Endodermal cell (in vitro differentiated cells): Measurements from ENCODE around the gene RAB25. TPM values are rescaled to one million over a fixed set of nuclear protein-coding genes. Genes with fewer than 3 reads are reported as not detected.
"Not testable (repeated sequence)": the region's sequence is repeated elsewhere in the genome, so short reads cannot be mapped to it uniquely, and the experiment has no call there.

Experiments used
- DNase-seq: peaks from one replicate; pipeline ENCODE4 v3.0.0-alpha.2; 2017
- H3K27ac ChIP-seq: 2 replicates; pipeline ENCODE4 v1.5.1; 2013; ENCODE audit warnings: mild to moderate bottlenecking, low read depth, low read length, moderate library complexity
- H3K27me3 ChIP-seq: 2 replicates; pipeline ENCODE4 v1.6.1; 2013; ENCODE audit warnings: mild to moderate bottlenecking, low read length, moderate library complexity; ENCODE audit not compliant: insufficient read depth, control insufficient read depth, poor library complexity, severe bottlenecking
- H3K36me3 ChIP-seq: 2 replicates; pipeline ENCODE4 v1.7.0; 2013; ENCODE audit warnings: mild to moderate bottlenecking, low read length, moderate library complexity; ENCODE audit not compliant: control insufficient read depth, insufficient read depth
- H3K4me1 ChIP-seq: one replicate; pipeline ENCODE4 v1.7.0; 2013; ENCODE audit warnings: low read length; ENCODE audit not compliant: control insufficient read depth, insufficient read depth
- H3K4me3 ChIP-seq: 2 replicates; pipeline ENCODE4 v1.5.1; 2013; ENCODE audit warnings: mild to moderate bottlenecking, low read length, moderate library complexity
- H3K9ac ChIP-seq: 2 replicates; pipeline ENCODE4 v1.6.1; 2013; ENCODE audit warnings: mild to moderate bottlenecking, low read length, moderate library complexity; ENCODE audit not compliant: poor library complexity, severe bottlenecking; ENCODE audit errors: extremely low read depth
- H3K9me3 ChIP-seq: 2 replicates; pipeline ENCODE4 v1.6.1; 2013; ENCODE audit warnings: mild to moderate bottlenecking, low read length, moderate library complexity; ENCODE audit not compliant: control insufficient read depth
- H3K27ac Mint-ChIP-seq: 2 replicates; pipeline ENCODE4 v1.8.0; 2020; ENCODE audit warnings: mixed read lengths
- H3K27me3 Mint-ChIP-seq: 2 replicates; pipeline ENCODE4 v1.8.0; 2021; ENCODE audit warnings: mild to moderate bottlenecking, mixed read lengths; ENCODE audit not compliant: insufficient read depth
- H3K36me3 Mint-ChIP-seq: 2 replicates; pipeline ENCODE4 v1.8.0; 2020; ENCODE audit warnings: low read depth, mixed read lengths
- H3K4me1 Mint-ChIP-seq: 2 replicates; pipeline ENCODE4 v1.8.0; 2020; ENCODE audit warnings: mixed read lengths
- H3K4me3 Mint-ChIP-seq: 2 replicates; pipeline ENCODE4 v1.8.0; 2020; ENCODE audit warnings: mild to moderate bottlenecking, moderate library complexity, mixed read lengths
- H3K9me3 Mint-ChIP-seq: 2 replicates; pipeline ENCODE4 v1.8.0; 2020; ENCODE audit warnings: mild to moderate bottlenecking, mixed read lengths
- WGBS, 2 experiments: methylation state at CpG; one replicate each; pipeline versions ENCODE4 v1.1.5 to v1.1.7; 2013; ENCODE audit warnings: missing lambda C conversion rate in 2 of 2, mixed read lengths in 1 of 2; ENCODE audit not compliant: insufficient coverage in 1 of 2, insufficient read length in 1 of 2; 5-methylcytosine and 5-hydroxymethylcytosine counted together
- total RNA-seq, 2 donors: library from RNA; stranded (reverse); fragmentation: NEBNext Ultra II Directional in 1 of 2; extraction: Animal tissue kit (Norgen Biotek cat#: 25700) in 1 of 2; gene quantifications; 2 replicates in 1 of 2; 3 replicates in 1 of 2; pipeline ENCODE4 v1.2.1, GENCODE V29; 2021
- TF ChIP-seq, protein P1 (sequence below): fragments of 200-600 bp; sonication (generic); conservative IDR thresholded peaks from 2 replicates; pipeline ENCODE4 v1.5.0; 2021; ENCODE audit warnings: antibody characterized with exemption, mild to moderate bottlenecking

The RAB25 gene
- total RNA-seq, 2 donors from 2014 or later: 82.0 to 84.4 TPM

DNA sequence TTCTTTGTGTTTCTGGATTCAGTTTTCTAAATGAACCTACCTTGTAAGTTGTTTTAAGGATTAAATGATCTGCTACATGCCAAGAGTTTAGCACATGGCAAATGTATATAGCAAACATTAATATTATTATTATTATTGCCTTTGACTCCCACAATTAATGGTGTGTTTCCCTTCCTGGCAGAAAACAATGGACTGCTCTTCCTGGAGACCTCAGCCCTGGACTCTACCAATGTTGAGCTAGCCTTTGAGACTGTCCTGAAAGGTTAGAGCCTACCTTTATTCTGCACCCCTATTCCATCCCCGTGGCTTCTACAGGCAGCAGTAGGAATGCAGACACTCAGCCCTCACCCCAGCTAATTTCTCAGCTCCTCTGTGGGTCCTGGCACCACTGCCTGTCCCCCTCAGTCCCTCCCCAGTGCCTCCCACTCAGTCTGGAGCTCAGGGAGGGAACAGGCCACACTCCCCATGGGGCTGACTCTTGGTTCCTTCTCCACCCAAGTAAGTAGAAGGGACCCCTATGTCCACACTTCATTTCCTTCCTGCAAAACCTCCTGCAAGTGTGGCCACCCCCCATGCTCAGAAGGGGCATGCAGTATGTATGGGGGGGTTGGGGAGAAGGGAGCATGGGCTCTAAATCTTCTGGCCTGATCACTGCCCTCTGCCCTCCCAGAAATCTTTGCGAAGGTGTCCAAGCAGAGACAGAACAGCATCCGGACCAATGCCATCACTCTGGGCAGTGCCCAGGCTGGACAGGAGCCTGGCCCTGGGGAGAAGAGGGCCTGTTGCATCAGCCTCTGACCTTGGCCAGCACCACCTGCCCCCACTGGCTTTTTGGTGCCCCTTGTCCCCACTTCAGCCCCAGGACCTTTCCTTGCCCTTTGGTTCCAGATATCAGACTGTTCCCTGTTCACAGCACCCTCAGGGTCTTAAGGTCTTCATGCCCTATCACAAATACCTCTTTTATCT lies 8.8 kb downstream of the RAB25 start:
- no peak overlapping the region for H3K4me3 Mint-ChIP-seq
- WGBS, 2 experiments: 93 to 100% methylated on average over 2 to 3 of the region's 3 CpGs

DNA sequence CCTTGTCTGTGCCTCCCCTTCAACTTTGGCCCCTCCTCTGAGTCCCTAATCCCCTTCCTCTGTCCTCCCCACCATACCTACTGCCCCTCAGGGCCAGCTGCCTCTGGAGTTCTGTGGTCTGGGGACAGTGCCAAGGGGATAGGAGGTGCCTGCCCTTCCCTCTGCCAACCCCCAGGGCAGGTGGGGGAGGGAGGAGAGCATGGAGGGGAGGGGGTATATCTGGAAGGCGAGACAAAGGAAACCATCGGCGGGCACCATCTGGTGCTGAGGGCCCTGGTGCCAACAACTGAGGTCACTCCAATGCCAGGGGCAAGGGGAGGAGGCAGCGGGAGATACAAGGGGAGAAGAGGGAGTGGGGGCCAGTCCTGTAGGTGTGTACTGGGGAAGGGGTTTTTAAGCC lies 9.6 kb downstream of the RAB25 start:
- Mint-ChIP-seq H3K27ac (peak overlapping the region; percentile 61), H3K36me3 (peaks cover 47% of the 10 kb centered on the region)
- 80 to 87% methylated on average over 1 to 4 of the region's 4 CpGs for WGBS, 2 experiments

More for the DNA sequence above, 8.8 kb downstream of the RAB25 start:
- Histone ChIP-seq H3K36me3 (peaks cover 17% of the 10 kb centered on the region), H3K27ac (peak overlapping the region; percentile 75), H3K4me3 (no peak overlapping the region), H3K4me1 (peaks cover 8% of the 10 kb centered on the region), H3K27me3 (no peaks in the 10 kb centered on the region), H3K9ac (no peak overlapping the region), H3K9me3 (no peaks in the 10 kb centered on the region)
- Mint-ChIP-seq H3K9me3 (no peaks in the 10 kb centered on the region), H3K27ac (peak overlapping the region; percentile 61), H3K36me3 (peaks cover 43% of the 10 kb centered on the region), H3K4me1 (peaks cover 41% of the 10 kb centered on the region), H3K27me3 (no peaks in the 10 kb centered on the region)
- DNase-seq: no peak
- TF ChIP-seq, protein P1, sequence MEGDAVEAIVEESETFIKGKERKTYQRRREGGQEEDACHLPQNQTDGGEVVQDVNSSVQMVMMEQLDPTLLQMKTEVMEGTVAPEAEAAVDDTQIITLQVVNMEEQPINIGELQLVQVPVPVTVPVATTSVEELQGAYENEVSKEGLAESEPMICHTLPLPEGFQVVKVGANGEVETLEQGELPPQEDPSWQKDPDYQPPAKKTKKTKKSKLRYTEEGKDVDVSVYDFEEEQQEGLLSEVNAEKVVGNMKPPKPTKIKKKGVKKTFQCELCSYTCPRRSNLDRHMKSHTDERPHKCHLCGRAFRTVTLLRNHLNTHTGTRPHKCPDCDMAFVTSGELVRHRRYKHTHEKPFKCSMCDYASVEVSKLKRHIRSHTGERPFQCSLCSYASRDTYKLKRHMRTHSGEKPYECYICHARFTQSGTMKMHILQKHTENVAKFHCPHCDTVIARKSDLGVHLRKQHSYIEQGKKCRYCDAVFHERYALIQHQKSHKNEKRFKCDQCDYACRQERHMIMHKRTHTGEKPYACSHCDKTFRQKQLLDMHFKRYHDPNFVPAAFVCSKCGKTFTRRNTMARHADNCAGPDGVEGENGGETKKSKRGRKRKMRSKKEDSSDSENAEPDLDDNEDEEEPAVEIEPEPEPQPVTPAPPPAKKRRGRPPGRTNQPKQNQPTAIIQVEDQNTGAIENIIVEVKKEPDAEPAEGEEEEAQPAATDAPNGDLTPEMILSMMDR: no peak

DNA sequence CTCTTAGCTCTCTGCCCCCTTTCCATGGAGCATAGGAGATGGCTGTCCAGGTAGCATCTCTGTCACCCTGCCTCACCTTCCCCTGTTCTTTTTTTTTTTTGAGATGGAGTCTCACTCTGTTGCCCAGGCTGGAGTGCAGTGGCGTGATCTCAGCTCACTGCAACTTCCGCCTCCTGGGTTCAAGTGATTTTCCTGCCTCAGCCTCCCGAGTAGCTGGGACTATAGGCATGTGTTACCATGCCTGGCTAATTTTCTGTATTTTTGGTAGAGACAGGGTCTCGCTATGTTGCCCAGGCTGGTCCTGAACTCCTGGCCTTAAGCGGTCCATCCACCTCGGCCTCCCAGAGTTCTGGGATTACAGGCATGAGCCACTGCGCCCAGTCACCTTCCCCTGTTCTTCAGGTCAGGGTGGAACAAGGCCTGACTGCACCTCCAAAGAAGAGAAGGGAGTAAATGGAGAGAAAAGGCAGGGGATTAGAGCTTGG lies 10.4 kb downstream of the RAB25 start:
- not testable (repeated sequence) for DNase-seq, H3K27me3 ChIP-seq, H3K4me3 Mint-ChIP-seq, H3K9ac ChIP-seq, H3K9me3 ChIP-seq, H3K4me3 ChIP-seq, H3K9me3 Mint-ChIP-seq, H3K27me3 Mint-ChIP-seq
- Mint-ChIP-seq H3K36me3 (peaks cover 54% of the 10 kb centered on the region), H3K27ac (peak overlapping the region; percentile 44), H3K4me1 (peaks cover 43% of the 10 kb centered on the region)
- WGBS, 2 experiments: 97 to 100% methylated on average over 3 to 7 of the region's 7 CpGs
- peaks cover 19% of the 10 kb centered on the region for H3K4me1 ChIP-seq
- H3K27ac ChIP-seq: peak overlapping the region; percentile 41
- H3K36me3 ChIP-seq: peaks cover 33% of the 10 kb centered on the region

More for the DNA sequence above, 9.6 kb downstream of the RAB25 start:
- H3K9ac ChIP-seq: no peak overlapping the region
- peaks cover 12% of the 10 kb centered on the region for H3K4me1 ChIP-seq
- H3K4me3 ChIP-seq: no peak overlapping the region
- no peaks in the 10 kb centered on the region for H3K9me3 ChIP-seq
- H3K27me3 Mint-ChIP-seq: no peaks in the 10 kb centered on the region
- H3K27me3 ChIP-seq: no peaks in the 10 kb centered on the region
- peaks cover 24% of the 10 kb centered on the region for H3K36me3 ChIP-seq
- peak; percentile 45 for DNase-seq
- H3K4me1 Mint-ChIP-seq: peaks cover 41% of the 10 kb centered on the region
- H3K4me3 Mint-ChIP-seq: no peak overlapping the region
- TF ChIP-seq, protein P1: no peak
- peak overlapping the region; percentile 75 for H3K27ac ChIP-seq
- H3K9me3 Mint-ChIP-seq: no peaks in the 10 kb centered on the region
